GM18505 (cell line): ENCODE results near the gene SEC16A.
"Not testable (repeated sequence)": the region's sequence is repeated elsewhere in the genome, so short reads cannot be mapped to it uniquely, and the experiment has no call there.

Experiments
- ATAC-seq: cut with Tn5 transposase; IDR thresholded peaks from one replicate; pipeline ENCODE4 v1.9.1; 2021; ENCODE audit not compliant: unreplicated experiment
- POLR2A ChIP-seq: IDR thresholded peaks from 4 replicates; pipeline ENCODE4 v1.6.1; 2011; ENCODE audit warnings: borderline replicate concordance; ENCODE audit not compliant: insufficient read depth, insufficient read length; ENCODE audit errors: extremely low read depth

The SEC16A gene

DNA sequence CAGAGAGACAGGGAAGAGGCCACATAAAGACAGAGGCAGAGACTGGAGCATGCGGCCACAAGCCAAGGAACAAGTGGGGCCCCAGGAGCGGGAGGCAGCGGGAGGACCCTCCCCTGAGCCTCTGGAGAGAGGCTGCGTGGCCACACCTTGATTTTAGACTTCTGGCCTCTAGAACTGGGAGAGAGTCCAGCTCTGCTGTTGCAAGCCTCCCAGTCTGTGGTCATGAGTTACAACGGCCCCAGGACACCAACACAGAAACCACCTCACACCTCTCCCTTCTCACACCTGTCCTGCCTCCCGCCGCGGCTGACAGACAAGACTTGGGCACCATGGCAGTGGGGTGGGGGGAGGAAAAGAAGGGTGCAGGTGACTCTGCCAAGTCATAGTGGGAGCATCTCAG is 45.4 kb downstream of the SEC16A start:
- no peak for TF ChIP-seq POLR2A
- no peak for ATAC-seq

DNA sequence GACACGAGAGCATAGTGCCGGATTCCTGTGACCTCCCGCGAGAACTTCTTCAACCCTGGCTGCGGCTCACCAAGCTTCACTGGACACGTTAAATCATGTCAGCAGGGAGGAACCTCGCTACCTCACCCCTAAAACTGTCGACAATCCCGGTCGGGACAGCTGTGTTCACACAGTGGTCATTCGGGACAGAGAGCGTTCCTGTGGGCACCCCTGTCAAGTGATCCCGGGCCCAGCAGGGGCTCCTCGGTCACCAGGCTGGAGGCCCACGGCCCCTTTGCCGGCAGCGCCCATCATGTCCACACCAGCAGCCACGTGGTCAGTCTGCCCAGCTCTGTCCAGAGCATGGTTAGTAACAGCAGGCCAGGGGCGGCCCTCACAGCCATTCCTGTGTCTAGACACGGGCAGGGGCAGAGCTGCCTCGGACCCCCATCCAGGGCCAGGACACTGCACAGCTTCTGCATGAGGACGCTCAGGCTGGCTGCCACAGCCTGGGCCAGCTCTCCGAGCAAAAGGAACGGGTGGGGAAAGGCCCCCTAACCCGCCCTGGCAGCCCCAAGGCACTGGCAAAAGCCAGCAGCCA is 46.7 kb downstream of the SEC16A start:
- no peak for TF ChIP-seq POLR2A
- no peak for ATAC-seq

DNA sequence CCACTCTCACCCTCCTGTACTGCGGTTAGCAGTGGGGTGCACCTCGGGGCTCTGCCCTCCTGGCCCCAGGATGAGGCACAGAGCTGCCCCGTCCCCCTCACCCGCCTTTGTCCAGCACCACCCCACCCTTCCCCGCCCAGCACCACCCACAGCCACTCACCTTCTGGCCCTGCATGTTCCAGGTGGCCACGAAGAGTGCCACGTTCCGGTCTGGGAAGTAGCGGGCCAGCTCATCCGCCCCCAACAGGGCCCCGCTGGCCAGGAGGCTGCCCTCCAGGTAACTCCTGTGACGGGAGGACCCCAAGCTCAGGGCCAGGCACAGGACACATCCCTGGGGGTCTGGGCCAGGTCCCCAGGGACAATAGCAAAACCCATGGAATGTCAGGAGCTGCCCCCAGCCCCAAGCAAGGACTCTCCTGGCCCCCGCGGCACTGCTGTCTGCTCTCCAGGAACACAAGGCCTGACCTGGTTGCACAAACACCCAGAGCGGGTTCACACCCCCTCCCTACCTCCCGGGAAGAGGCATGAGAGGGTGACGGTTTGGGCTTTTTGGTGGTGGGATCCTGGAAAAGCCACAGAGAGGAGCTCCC is 48.2 kb downstream of the SEC16A start:
- no peak for ATAC-seq

DNA sequence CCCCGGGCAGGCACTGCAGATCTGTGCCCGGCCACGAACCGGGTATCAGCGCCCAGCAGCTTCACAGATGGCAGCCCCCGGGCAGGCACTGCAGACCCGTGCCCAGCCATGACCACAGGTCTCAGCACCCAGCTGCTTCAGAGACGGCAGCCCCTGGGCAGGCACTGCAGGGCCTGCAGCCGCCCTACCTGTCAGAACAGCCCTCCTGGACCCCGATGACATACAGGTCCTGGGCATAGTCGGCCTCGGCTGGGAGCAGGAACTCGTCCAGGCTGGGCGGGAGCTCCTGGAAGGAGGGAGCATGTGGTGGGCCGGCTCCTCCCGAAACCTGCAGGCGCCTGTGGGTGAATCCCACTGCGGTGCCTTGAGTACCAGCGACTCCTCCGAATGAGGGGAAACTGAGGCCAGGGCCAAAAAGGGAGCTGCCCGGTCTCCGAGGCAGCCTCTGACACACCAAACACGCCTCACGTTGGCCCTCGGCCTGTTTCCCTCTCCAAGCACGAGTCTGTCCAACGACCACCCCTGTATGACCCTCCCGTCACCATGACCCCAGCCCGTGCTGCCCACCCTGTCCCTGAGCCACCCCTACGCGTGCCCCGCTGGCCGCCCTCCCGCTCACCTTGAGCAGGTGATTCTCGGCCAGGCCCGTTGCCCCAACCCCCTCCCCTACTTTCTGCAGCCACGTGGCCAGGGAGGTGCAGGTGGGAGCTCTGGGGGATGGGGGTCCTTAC is 48.8 kb downstream of the SEC16A start:
- no peak for TF ChIP-seq POLR2A
- ATAC-seq, result no peak

More for the DNA sequence above, 48.2 kb downstream of the SEC16A start:
- TF ChIP-seq POLR2A, result no peak

DNA sequence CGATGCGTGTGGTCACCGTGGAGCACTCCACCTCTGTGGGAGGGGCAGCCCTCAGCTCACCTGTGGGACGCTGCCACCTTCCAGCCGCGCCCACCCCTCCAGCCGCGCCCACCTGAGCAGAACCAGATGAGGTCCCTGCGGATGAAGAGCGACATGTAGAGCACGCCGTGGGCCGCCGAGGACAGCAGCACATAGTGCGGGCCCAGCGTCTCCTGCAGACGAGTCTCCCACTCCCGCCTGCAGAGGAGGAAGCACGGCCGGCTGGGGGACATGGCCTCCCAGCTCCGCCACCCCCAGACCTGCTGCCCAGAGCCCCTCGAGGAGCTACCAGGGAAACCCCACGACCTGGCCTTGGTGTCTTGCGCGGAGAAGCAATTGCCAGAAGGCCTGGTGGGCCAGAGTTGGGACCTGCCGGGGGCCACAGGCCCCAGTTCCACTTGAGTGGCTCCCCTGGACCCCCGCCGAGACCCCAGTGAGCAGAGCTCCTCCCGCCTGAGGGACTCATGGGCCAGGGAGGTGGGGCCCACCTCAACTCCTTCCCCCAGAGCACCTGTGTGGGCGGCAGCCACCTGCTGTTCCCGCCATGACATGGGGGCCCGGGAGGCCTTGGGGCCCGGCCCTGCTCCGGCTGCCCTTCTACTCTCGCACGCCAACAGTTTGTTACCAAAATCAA is 49.7 kb downstream of the SEC16A start:
- ATAC-seq, result no peak
- no peak for TF ChIP-seq POLR2A

DNA sequence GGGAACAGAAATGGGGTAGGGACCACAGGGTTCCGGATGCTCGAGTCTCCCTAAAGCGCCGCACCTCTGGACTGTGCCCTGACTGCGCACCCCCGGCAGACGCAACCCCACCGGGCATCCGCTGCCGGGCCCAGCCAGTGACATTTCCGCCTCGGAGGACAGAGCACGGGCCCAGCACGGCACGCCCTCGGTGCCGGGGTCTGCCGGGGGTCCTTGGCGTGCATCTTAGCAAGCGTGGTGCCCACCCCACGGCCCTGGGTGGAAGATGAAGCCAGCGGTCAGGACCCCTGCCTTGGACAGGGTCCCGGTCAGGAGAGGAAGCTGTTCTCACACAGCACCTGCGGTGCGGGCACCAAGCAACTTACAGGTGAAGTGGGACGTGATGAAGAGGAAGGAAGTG is 50.2 kb downstream of the SEC16A start:
- no peak for ATAC-seq
- no peak for TF ChIP-seq POLR2A

DNA sequence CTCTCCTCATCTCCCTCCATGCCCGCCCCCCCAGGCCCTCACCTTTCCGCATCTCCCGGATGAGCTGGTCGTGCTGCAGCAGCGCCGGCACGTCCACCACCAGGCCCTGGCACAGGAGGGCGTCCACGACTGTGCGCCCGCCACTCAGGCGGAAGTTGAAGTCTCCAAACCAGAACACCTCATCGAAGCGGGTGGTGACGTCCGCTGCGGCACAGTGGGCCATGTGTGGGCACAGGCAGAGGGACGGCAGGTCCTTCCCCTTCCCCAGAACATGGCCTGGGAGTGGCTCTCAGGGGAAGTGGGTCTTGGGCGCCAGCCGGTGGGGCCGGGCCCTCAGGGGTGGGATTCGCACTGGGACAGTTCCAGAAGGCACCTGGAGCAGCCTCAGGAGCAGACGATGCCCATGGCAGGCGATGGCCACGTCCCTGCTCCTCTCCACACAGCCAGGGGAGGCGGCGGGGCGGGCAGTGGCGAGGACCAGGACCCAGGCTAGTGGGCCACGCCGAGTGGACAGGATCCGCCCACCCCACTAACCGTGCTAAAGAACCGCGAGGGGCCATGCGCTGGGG is 51.0 kb downstream of the SEC16A start:
- no peak for TF ChIP-seq POLR2A
- no peak for ATAC-seq

DNA sequence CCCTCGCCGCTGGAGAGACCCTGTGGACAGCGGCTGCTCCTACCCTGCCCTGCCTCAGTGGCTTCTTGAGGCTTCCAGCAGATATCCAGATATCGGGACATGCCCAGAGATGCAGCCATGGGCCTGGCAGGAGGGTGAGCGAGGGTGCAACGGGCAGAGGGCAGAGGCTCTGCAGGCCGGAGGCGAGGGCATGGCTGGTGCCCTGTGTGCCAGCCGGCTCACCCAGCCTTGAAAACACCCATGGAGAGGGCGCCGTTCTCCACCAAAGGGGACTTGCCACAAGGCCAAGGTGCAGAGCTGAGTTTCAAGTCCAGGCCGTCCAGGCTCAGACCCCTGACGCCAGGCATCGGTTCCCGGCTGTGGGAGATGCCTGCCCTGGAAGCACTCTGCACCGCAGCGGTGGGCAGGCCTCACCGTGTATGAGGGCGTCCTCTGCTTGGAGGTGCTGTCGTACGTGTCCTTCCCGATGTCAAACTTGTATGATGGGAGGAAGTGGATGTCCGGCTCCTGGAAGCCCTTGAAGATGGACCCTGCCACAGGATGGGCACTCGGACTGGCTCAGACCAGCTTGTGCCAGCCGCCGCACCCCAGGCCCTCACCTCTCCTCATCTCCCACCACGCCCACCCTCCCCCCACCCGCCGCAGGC is 52.1 kb downstream of the SEC16A start:
- no peak for TF ChIP-seq POLR2A
- ATAC-seq, result no peak

DNA sequence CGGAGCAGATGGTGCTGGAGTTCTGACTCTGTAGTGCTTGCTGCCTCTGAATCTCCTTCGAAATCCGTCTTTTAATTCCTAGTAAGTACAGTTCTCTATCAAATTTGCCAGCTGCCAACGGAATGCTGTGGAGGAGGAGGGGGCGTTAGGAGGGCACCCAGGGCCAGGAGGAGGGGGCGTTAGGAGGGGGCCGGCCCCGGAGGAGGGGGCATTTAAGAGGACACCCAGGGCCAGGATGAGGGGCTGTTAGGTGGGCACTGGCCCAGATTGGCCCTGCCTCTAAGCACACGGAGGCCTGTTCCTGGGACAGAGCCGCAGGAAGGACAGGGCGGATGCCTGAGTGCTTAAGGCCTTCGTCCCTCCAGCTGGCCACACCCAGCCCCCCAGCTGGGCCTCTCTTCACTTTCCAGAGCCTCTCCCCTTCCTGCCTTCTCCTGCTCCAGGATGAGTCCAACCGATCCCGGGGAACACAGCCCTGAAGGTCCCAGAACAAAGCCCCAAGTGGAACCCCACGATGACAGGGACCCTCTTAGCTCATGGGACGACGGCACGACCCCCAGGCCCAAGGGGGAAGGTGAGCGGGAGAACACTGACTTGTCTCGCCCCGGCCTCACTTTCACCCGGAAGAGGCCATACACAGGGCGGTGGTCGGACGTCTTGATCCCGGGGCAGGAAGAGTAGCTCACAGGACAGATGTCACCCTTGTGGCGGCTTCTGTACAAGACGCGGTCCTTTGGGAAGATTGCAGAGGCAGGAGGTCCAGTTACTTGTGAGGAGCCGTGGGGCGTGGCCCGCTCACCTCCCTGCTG is 53.0 kb downstream of the SEC16A start:
- no peak for ATAC-seq
- no peak for TF ChIP-seq POLR2A

DNA sequence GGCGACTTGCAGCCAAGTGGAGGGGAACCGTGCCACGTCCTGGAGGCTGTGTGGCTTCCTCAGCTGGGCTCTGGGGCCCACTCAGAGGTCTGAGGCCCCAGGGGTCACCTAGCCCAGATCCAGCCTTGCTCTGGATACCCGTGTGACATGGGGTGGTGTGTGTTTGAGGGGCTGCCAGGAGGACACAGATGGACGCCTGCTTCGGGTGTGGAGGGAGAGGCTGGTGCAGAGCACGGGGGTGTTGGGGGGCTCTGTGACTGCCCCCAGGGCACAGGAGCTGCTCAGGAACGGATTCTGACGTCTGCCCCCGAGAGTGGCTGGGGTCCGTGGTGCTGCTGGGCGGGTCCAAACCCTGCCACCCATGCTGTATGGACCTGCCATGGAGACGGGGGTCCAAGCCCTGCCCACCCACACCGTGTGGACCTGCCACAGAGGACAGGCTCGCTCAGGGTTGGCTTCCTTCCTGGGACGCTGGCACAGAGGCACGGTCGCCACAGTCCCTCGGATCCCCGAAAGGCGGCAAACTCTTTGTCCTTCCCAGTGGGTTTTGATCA is 53.7 kb downstream of the SEC16A start:
- TF ChIP-seq POLR2A, result no peak
- no peak for ATAC-seq

DNA sequence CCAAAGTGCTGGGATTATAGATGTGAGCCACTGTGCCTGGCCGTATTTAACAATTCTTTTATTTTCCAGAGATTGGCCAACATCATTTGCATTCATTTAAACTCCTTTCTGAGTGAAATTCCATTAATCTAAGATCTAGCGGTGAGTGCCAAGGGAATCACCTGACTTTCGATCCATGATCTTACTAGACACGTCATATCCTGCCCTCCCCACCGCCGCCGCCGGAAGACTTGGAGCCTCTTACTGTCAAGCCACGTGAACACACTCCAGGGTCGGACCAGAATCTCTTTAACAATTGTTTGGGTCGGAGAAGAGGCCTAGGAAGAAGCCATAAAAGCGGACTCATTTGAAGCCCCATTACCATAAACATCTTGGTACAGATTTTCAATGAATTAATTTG is 56.1 kb downstream of the SEC16A start:
- TF ChIP-seq POLR2A, result no peak
- no peak for ATAC-seq

DNA sequence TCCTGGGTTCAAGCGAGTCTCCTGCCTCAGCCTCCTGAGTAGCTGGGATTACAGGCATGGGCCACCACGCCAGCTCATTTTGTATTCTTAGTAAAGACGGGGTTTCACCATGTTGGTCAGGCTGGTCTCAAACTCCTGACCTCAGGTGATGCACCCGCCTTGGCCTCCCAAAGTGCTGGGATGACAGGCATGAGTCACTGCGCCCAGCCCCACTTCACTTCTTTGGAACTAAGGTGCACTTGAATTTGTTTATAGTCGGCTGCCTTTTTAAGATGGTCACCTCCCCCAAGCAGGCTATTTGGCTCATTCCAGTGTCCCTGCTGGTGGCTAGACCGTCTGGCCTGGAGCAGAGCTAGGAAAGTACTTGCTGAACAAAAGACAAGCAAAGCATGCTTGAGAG is 57.5 kb downstream of the SEC16A start:
- not testable (repeated sequence) for ATAC-seq

DNA sequence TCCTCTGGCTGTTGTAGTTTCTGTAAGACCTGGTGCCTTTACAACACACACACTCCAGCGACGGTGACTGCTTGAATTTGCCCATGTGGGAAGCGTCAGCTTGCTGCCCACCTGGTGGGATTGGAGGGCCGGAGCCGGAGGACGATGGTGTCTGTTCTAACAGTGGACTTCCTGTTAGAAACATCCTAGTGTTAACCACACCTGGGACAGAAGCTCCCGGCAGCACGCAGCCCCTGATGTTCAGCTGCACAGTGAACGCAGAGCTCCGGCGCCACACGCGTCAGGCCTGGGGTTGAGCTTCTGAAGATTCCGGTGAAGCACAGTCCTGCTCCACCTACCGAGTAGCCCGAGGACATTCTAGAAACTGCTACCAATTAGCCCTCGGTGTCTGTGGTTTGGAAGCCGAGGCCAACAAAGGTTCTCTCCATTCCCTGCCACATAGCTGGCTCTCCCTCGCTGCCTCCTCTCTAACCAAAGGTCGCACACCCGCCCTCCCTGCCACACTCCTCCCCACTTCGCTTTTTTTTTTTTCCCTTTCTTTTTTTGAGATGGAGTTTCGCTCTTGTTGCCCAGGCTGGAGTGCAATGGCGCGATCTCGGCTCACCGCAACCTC is 58.0 kb downstream of the SEC16A start:
- no peak for TF ChIP-seq POLR2A

More for the DNA sequence above, 58.0 kb downstream of the SEC16A start:
- ATAC-seq, result no peak
